HT1080 (cell line): Measurements from ENCODE around the gene SMAD5. TPM values are rescaled to one million over a fixed set of nuclear protein-coding genes. Genes with fewer than 3 reads are reported as not detected.
A peak's percentile ranks its signal among the peaks of the same experiment; 100 is the strongest.

Experiments used
- DNase-seq: peaks from one replicate; pipeline ENCODE4 v3.0.0-alpha.2; 2015; ENCODE audit warnings: low read depth
- total RNA-seq: library from RNA; depleted of rRNA; stranded (reverse); fragments of >200 nt; shearing (Covaris generic); gene quantifications from 2 replicates; pipeline ENCODE4 v1.2.3, GENCODE V29; 2014

SMAD5 gene
- total RNA-seq, 1 experiment from 2014 or later, result 67.8 TPM

GRCh38 chr5:136194576-136194975 lies 61.9 kb downstream of the SMAD5 start:
- DNase-seq, result no peak

GRCh38 chr5:136195971-136196820 lies 63.6 kb downstream of the SMAD5 start:
- DNase-seq, result no peak

GRCh38 chr5:136197462-136198142 lies 65.0 kb downstream of the SMAD5 start:
- no peak for DNase-seq

DNA sequence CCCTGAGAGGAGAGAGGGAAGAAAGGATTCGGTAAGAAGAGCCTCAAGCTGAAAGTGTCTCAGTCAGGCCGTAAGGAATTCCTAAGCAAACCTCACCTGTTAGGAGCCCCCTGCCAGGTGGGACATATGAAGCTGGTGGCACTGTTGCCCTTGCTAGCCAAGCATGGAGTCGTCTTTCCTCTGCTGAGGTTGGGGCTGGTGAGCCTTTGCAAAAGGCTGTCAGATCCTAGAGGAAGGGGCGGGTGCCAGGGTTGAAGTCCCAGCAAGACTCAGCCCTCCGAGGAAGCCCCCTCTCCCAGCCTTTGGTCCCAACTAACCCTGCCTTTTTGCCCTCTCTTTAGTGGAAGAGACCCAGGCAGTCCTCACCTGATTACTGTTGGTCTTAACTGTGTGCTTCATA lies 65.8 kb downstream of the SMAD5 start:
- DNase-seq, result no peak

DNA sequence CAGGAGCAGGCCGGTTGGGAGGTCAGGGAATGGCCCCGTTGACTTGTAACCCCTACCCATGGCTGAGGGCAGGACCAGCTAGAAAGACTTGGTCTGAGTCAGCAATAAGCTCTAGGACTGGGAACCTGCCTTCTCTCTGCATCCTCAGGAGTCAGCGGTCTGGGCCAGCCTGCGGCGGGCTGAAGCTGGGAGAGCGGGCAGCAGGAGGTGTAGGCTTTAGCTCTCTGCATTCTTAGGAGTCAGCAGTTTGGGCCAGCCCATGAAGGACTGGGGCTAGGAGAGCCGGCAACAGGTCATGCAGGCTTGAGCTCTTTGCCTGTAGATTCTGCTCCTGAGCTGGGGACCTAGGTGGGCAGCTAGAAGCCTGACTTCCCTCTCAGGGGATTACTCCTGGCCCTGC lies 66.8 kb downstream of the SMAD5 start:
- DNase-seq, result no peak

DNA sequence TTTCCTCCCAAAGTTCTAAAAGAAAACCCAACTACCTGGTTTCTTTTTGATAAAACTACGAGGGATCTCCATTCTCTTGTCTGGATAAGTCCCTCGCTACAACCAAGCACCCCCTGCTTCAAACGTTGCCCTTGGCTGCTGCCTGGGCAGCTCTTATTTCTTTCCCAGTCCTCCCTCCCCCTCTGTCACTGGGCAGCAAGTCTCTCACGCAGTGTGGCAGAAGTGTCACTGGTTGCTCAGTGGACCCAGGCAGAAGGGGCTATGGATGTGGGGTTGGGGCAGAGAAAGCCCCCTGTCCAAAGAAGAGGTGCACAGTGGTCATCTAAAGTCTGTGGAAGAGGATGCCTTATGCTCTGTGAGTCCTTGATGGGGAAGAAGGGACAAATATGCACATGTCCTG lies 67.5 kb downstream of the SMAD5 start:
- no peak for DNase-seq

- no peak for DNase-seq
These were observed 68.1 kb downstream of the SMAD5 start for GRCh38 chr5:136200761-136201160.

DNA sequence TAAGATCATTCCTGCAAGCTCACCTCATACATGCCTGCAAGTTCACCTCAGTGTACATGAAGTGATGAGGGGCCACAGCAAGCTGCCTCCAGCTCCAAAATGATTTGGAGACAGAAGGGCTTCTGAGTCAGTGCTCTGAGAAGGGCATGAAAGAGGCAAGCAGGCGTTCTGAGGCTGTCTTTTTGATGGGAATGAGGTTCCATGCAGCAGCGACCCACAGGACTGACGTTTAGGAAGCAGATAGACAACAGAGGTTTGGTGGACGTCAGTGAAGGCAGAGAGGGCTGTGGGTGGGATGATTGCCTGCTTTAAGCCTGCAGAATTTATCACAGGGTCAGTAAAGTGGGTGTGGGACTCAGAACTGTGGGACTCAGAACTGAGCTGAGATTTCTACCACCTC lies 69.2 kb downstream of the SMAD5 start:
- no peak for DNase-seq

- DNase-seq, result no peak
These were observed 70.0 kb downstream of the SMAD5 start for GRCh38 chr5:136202469-136203205.

DNA sequence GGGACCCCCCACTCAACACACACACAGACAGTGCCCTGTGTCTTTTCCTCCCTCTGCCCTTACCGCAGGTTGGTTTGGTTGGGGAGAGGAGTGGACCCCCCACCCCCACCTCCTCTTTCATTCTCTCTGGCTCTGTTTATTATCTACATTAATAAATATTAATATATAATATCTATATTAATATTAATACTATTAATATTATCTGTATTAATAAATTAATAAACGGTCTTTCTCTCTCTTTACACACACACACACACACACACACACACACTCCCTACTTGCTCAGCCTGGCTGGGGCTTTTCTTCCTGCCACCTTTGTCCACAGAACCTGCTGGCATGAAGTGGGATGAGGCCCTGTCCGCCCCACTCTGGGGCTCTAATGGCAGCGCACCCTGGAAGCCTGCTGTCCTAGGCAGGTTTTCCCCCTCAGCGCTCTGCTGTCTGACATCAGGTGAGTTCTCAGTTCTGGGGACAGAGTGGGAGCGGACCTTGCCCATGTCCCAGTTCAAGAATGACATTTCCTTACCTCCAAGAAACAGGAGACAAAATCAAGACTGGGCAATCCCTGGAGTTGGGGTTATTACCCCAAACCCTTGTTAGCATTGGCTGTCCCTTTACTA lies 70.8 kb downstream of the SMAD5 start:
- no peak for DNase-seq

- DNase-seq, result no peak
These were observed 72.5 kb downstream of the SMAD5 start for GRCh38 chr5:136205061-136205702.

- no peak for DNase-seq
These were observed 73.3 kb downstream of the SMAD5 start for GRCh38 chr5:136205941-136206340.

DNA sequence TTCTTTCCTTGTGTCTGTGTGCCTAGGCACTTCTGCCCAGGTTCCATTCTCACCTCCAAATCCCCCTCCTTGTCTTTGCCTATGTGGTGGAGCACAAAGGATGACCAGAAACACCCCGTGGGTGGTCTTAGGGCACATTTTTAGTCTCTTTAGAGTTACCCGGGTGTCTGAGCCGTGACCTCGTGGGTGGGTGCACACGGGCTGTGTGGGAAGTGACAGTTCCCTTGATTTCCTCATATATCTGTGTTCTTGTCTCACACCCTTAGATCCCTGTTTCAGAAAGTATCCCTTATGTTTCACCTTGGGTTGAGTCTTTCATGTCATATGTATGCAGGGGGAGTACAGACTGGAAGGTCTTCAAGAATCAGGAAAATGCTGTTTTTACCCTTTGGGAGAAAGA lies 73.7 kb downstream of the SMAD5 start:
- DNase-seq, result no peak

DNA sequence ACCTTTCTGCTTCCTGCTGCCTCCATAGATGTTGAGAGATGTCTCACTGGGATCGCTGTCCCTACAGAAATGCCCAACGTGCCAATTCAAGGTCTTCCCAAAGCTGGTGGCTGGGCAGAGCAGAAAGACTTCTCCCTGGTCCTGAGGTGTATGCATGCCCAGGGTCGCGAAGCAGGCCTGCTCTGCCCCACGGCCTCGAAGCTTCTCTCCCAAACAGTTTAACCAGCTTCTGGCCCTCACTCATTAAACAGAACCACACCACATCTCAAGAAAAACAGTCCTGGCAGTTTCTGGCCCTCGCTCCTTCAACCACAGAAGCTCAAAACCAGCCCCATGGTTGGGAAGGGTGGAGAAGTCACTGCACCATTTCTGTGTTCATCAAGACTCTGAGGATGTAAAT lies 75.0 kb downstream of the SMAD5 start:
- DNase-seq, result no peak

DNA sequence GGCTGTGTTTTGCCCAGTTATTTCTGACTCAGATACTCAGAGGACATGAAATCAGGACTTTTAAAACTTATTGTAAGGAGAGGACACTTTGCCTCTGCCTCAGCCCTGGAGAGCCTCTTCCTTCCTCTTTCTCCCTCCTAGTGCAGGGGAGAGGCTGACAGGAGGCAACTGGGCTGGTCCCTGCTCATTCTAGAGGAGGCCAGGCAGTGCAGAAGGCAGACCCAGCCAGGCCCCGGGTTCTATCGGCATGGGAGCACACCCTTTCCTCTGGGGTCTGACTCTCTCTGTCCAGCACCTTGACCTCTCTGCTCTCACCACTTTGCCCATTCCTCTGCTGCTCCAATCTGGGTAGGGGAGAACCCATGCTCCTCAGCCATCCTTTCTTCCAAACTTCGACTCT lies 76.3 kb downstream of the SMAD5 start:
- DNase-seq, result no peak

DNA sequence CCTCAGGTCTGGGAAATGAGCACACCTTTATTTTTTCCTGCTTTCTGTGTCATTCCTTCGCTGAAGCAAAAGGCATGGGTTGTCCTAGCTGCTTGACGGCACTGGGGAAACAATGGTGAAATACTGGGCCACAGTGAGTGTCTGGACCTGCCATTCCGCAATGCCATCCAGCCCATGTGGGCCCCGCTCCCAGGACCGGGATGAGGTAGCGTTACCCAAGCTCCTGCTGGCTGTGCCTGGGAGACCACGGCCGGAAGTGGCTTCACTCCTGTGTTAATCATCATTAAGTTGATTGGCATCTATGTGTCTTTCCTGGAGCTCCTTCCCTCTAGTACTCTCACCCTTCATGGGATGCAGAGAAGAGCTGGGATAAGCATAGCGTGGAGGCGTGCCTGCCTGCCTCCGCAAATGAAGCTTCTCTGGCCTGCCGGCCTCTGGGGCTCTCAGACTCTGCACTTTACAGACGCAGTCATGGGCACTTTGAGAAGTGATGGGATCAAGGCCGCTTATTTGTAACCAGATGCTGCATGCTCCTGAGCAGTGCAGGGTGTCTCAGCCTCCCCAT lies 76.8 kb downstream of the SMAD5 start:
- no peak for DNase-seq

GRCh38 chr5:136210259-136210658 lies 77.6 kb downstream of the SMAD5 start:
- no peak for DNase-seq

- no peak for DNase-seq
These were observed 78.8 kb downstream of the SMAD5 start for GRCh38 chr5:136211282-136212040.

GRCh38 chr5:136212252-136212721 lies 79.6 kb downstream of the SMAD5 start:
- DNase-seq, result peak; percentile 26

- no peak for DNase-seq
These were observed 81.4 kb downstream of the SMAD5 start for GRCh38 chr5:136213919-136214493.
